Measurements from ENCODE around the gene TMEM150B. TPM values are rescaled to one million over a fixed set of nuclear protein-coding genes. Genes with fewer than 3 reads are reported as not detected.
A peak's percentile ranks its signal among the peaks of the same experiment; 100 is the strongest.

Gene TMEM150B
- not detected in 2 replicates for total RNA-seq
- not detected in 2 replicates for polyA plus RNA-seq
- not detected in 2 replicates for polyA plus RNA-seq (2012)
- not detected in 2 replicates for polyA minus RNA-seq (ENCODE audit: low replicate concordance)

- Histone ChIP-seq H3K9me3 (ENCODE audit: control insufficient read depth, insufficient read depth, low read depth, low read length) (no peaks in the 10 kb centered on the region), H4K20me1 (ENCODE audit: control insufficient read depth, extremely low read depth, insufficient read depth, low read length) (no peaks in the 10 kb centered on the region), H3K9ac (ENCODE audit: insufficient read depth, low read length) (no peak within 1 kb of the TSS), H3K27me3 (ENCODE audit: control insufficient read depth, insufficient read depth, low read length) (peaks cover 2% of the 10 kb centered on the region), H3K27ac (ENCODE audit: insufficient read depth, low read length) (no peak within 1 kb of the TSS), H3K4me3 (replicated peaks in 1 of 4; ENCODE audit: control extremely low read depth in 1 of 4, insufficient read depth in 1 of 4, low read depth in 3 of 4, low read length in 4 of 4) (no peak within 1 kb of the TSS), H2AFZ (ENCODE audit: low read length) (no peak within 1 kb of the TSS), H3K4me1 (ENCODE audit: control insufficient read depth, extremely low read depth, insufficient read depth, low read length) (no peaks in the 10 kb centered on the region), H3K79me2 (ENCODE audit: control insufficient read depth, insufficient read depth, low read length) (no peaks in the 10 kb centered on the region), H3K4me2 (ENCODE audit: extremely low read depth, insufficient read depth, low read length) (no peak within 1 kb of the TSS), H3K36me3 (ENCODE audit: control insufficient read depth, insufficient read depth, low read length) (no peaks in the 10 kb centered on the region)
- DNase-seq (ENCODE audit: low read depth in 2 of 2), result no peak
- TF ChIP-seq EZH2 (IDR thresholded peaks at IDR 0.05; ENCODE audit: low read length, missing control alignments), result no peak
- TF ChIP-seq, protein P1, sequence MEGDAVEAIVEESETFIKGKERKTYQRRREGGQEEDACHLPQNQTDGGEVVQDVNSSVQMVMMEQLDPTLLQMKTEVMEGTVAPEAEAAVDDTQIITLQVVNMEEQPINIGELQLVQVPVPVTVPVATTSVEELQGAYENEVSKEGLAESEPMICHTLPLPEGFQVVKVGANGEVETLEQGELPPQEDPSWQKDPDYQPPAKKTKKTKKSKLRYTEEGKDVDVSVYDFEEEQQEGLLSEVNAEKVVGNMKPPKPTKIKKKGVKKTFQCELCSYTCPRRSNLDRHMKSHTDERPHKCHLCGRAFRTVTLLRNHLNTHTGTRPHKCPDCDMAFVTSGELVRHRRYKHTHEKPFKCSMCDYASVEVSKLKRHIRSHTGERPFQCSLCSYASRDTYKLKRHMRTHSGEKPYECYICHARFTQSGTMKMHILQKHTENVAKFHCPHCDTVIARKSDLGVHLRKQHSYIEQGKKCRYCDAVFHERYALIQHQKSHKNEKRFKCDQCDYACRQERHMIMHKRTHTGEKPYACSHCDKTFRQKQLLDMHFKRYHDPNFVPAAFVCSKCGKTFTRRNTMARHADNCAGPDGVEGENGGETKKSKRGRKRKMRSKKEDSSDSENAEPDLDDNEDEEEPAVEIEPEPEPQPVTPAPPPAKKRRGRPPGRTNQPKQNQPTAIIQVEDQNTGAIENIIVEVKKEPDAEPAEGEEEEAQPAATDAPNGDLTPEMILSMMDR (conservative IDR thresholded peaks at IDR 0.05 in 1 of 2, IDR thresholded peaks at IDR 0.05 in 1 of 2; ENCODE audit: low read depth in 1 of 2, low read length in 2 of 2), result no peak
These were observed at the start of gene TMEM150B for GRCh38 chr19:55325172-55325571. Gene TMEM150B (minus strand): TSS chr19:55325341. CDS start chr19:55321036, 4,305 bp downstream.

DNA sequence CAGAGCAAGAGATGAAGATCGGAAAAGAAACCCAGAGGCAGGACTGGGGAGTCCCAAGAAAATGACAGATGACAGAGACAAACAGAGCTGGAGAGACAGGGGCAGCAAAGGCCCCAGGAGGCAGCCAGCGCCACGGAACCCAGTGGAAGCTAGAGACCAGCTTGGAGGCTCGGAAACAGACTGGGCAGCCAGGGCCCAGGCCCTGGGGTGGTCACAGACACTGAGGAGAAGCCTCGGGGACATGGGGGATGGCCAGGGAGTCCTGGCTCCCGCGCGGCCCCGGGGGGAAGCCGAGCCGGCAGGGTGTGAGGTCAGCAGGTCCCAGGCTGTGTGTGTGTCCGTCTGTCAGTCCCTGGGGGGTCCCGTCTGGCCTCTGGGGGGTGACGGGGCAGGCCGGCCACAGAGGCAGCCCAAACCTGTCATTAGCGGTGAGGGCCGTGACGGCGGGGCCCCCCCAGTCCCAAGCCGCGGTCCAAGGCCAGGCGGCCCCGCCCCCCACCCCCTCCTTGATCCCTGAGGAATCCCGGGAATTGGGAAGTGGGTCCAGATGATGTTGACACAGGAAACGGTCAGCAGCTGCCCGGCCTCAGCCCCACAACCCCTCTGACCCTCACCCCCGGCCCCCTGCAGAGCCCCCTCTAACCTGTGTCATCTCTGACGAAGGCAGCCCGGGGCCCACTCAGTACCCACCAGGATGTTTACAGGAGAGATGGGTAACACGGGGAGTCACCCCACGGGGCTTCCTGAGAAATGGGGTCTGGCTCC lies 49.0 kb upstream of the TMEM150B start:
- peak; percentile 35 to 52 for DNase-seq (ENCODE audit: low read depth in 2 of 2)
- Histone ChIP-seq H3K4me2 (ENCODE audit: extremely low read depth, insufficient read depth, low read length) (no peak overlapping the region), H3K9ac (ENCODE audit: insufficient read depth, low read length) (peak overlapping the region; percentile 46)

DNA sequence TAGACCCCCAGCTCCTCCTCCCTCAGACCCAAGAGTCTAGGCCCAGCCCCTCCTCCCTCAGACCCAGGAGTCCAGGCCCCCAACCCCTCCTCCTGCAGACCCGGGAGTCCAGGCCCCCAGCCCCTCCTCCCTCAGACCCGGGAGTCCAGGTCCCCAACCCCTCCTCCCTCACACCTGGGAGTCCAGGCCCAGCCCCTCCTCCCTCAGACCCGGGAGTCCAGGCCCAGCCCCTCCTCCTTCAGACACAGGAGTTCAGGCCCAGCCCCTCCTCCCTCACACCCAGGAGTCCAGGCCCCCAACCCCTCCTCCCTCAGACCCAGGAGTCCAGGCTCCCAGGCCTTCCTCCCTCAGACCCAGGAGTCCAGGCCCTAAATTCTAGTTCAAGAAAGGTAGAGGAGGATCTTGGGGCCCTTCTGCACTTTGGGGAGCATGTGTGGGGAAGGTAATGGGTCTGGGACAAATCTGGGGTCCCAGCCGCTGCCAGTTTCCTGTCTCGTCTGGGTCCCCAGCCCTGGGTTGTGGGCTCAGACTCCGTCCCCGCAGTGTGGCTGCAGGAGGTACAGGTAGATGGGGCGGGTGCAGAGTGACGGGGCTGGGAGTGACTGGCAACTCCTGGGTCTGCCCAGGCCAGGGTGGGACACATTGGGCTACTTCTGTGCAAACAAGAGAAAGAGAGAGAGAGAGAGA lies 48.3 kb upstream of the TMEM150B start:
- Histone ChIP-seq H3K79me2 (ENCODE audit: control insufficient read depth, insufficient read depth, low read length) (no peaks in the 10 kb centered on the region), H3K27me3 (ENCODE audit: control insufficient read depth, insufficient read depth, low read length) (no peaks in the 10 kb centered on the region), H3K4me1 (ENCODE audit: control insufficient read depth, extremely low read depth, insufficient read depth, low read length) (peaks cover 9% of the 10 kb centered on the region), H4K20me1 (ENCODE audit: control insufficient read depth, extremely low read depth, insufficient read depth, low read length) (no peaks in the 10 kb centered on the region), H3K36me3 (ENCODE audit: control insufficient read depth, insufficient read depth, low read length) (no peaks in the 10 kb centered on the region), H3K4me3 (replicated peaks in 1 of 4; ENCODE audit: control extremely low read depth in 1 of 4, insufficient read depth in 1 of 4, low read depth in 3 of 4, low read length in 4 of 4) (no peak overlapping the region), H3K9ac (ENCODE audit: insufficient read depth, low read length) (no peak overlapping the region), H3K9me3 (ENCODE audit: control insufficient read depth, insufficient read depth, low read depth, low read length) (no peaks in the 10 kb centered on the region), H3K4me2 (ENCODE audit: extremely low read depth, insufficient read depth, low read length) (no peak overlapping the region), H3K27ac (ENCODE audit: insufficient read depth, low read length) (no peak overlapping the region), H2AFZ (ENCODE audit: low read length) (no peak overlapping the region)
- no peak for TF ChIP-seq EZH2 (IDR thresholded peaks at IDR 0.05; ENCODE audit: low read length, missing control alignments)
- TF ChIP-seq, protein P1 (conservative IDR thresholded peaks at IDR 0.05 in 1 of 2, IDR thresholded peaks at IDR 0.05 in 1 of 2; ENCODE audit: low read depth in 1 of 2, low read length in 2 of 2), result no peak
- no peak for DNase-seq (ENCODE audit: low read depth in 2 of 2)

More for the DNA sequence above, 49.0 kb upstream of the TMEM150B start:
- Histone ChIP-seq H3K4me3 (replicated peaks in 1 of 4; ENCODE audit: control extremely low read depth in 1 of 4, insufficient read depth in 1 of 4, low read depth in 3 of 4, low read length in 4 of 4) (no peak overlapping the region), H4K20me1 (ENCODE audit: control insufficient read depth, extremely low read depth, insufficient read depth, low read length) (no peaks in the 10 kb centered on the region), H3K9me3 (ENCODE audit: control insufficient read depth, insufficient read depth, low read depth, low read length) (no peaks in the 10 kb centered on the region), H3K4me1 (ENCODE audit: control insufficient read depth, extremely low read depth, insufficient read depth, low read length) (peaks cover 9% of the 10 kb centered on the region), H3K79me2 (ENCODE audit: control insufficient read depth, insufficient read depth, low read length) (no peaks in the 10 kb centered on the region), H3K27me3 (ENCODE audit: control insufficient read depth, insufficient read depth, low read length) (no peaks in the 10 kb centered on the region), H3K27ac (ENCODE audit: insufficient read depth, low read length) (no peak overlapping the region), H2AFZ (ENCODE audit: low read length) (peak overlapping the region; percentile 41), H3K36me3 (ENCODE audit: control insufficient read depth, insufficient read depth, low read length) (no peaks in the 10 kb centered on the region)
- TF ChIP-seq, protein P1 (conservative IDR thresholded peaks at IDR 0.05 in 1 of 2, IDR thresholded peaks at IDR 0.05 in 1 of 2; ENCODE audit: low read depth in 1 of 2, low read length in 2 of 2), result no peak
- TF ChIP-seq EZH2 (IDR thresholded peaks at IDR 0.05; ENCODE audit: low read length, missing control alignments), result no peak

Measured in fibroblast of lung (primary cell).